Heart right ventricle (tissue), 16 donors: ENCODE data around the gene CARD9. TPM values are rescaled to one million over a fixed set of nuclear protein-coding genes. Genes with fewer than 3 reads are reported as not detected.

Source experiments
- ATAC-seq, 8 donors: fragments of 200-7000 bp; cut with Tn5 transposase; one replicate each; pipeline ENCODE4 v1.9.1; 2020; ENCODE audit warnings: mild to moderate bottlenecking in 8 of 8, moderate library complexity in 8 of 8, moderate number of reproducible peaks in 1 of 8
- DNase-seq, 2 donors: peaks; one replicate each; pipeline ENCODE4 v3.0.0-alpha.2; 2020
- H3K27ac ChIP-seq, 10 donors: fragments of 200-600 bp; sonication (generic) in 2 of 10; one replicate each; pipeline versions ENCODE4 v1.5.0 to v1.8.0; 2020 to 2022; ENCODE audit warnings: mild to moderate bottlenecking in 3 of 10
- H3K27me3 ChIP-seq, 7 donors: fragments of 200-600 bp; one replicate each; pipeline ENCODE4 v1.8.0; 2021 to 2022; ENCODE audit warnings: mild to moderate bottlenecking in 2 of 7
- H3K36me3 ChIP-seq, 9 donors: fragments of 200-600 bp; sonication (generic) in 1 of 9; one replicate each; pipeline versions ENCODE4 v1.5.0 to v1.8.0; 2020 to 2022; ENCODE audit warnings: mild to moderate bottlenecking in 2 of 9
- H3K4me1 ChIP-seq, 9 donors: fragments of 200-600 bp; sonication (generic) in 1 of 9; one replicate each; pipeline versions ENCODE4 v1.5.0 to v1.8.0; 2020 to 2022; ENCODE audit warnings: mild to moderate bottlenecking in 4 of 9
- H3K4me3 ChIP-seq, 10 donors: fragments of 200-600 bp; sonication (generic) in 2 of 10; one replicate each; pipeline versions ENCODE4 v1.5.0 to v1.8.0; 2020 to 2022; ENCODE audit warnings: mild to moderate bottlenecking in 7 of 10, moderate library complexity in 2 of 10
- H3K9me3 ChIP-seq, 11 donors: fragments of 200-600 bp in 10 of 11; sonication (generic) in 2 of 11; one replicate each; pipeline versions ENCODE4 v1.5.0 to v1.8.0; 2013 to 2022; ENCODE audit warnings: mild to moderate bottlenecking in 2 of 11, control low read depth in 1 of 11, moderate library complexity in 1 of 11
- WGBS, 2 donors: extraction: QIAGEN DNeasy Blood & Tissue Kit; methylation state at CpG; one replicate each; pipeline ENCODE4 v1.1.7; 2013; ENCODE audit warnings: inconsistent platforms in 1 of 2; 5-methylcytosine and 5-hydroxymethylcytosine counted together
- intact Hi-C, 10 donors: fragments of 100-400 bp; cut with DNase I; formaldehyde crosslinking; loops; one replicate each; pipeline versions ENCODE4 v1.11.1 to v1.14.2; 2022
- polyA plus RNA-seq, 2 donors: library from polyadenylated mRNA; stranded (reverse); fragments of 200-250 nt; gene quantifications; one replicate each; pipeline ENCODE4 v1.2.3, GENCODE V29; 2013
- total RNA-seq, 10 donors: library from RNA; stranded (reverse); fragmentation: NEBNext Ultra II Directional in 3 of 10; extraction: Animal tissue kit (Norgen Biotek cat#: 25700) in 3 of 10; gene quantifications; one replicate each; pipeline versions ENCODE4 v1.2.1 to v1.2.4, GENCODE V29; 2021 to 2023
- TF ChIP-seq, protein P1 (sequence below), 9 donors: fragments of 200-600 bp; sonication (generic) in 2 of 9; IDR thresholded peaks; one replicate each; pipeline versions ENCODE4 v1.5.0 to v1.8.0; 2021 to 2022; ENCODE audit warnings: antibody characterized with exemption in 9 of 9, mild to moderate bottlenecking in 5 of 9, moderate library complexity in 1 of 9
- donor health status: Arrhythmogenic right ventricular cardiomyopathy.
- donor health status: ischemic (EF 13 %, LVEDD 7.1; RV severe dilation, severe dysfunction).
- donor health status: healthy with polysubstance abuse.
- donor health status: DM: no; HTN: yes; CAD: no.
- donor health status: DM: no; HTN: no; CAD: no.
- donor health status: ischemic (EF 25% LVEDD 6.9; RV normal size, moderate dysfunction).
- donor health status: ischemic (EF 25% LVEDD 5.7; RV mildly dilated, moderate dysfunction).
- donor health status: healthy.
- donor health status: DM: yes; HTN: yes; CAD: no.
- donor health status: Ischemic cardiomyopathy.
- donor health status: ischemic (EF 35%, LVEDD 5.7; RV mildly dilated, moderate dysfunction).
- donor health status: nonischemic (EF 11% LVEDD 7.7; RV severe dilation, severe dysfunction).
- donor health status: DM: yes; HTN: yes; CAD: no.
- donor health status: PGD.
- donor health status: ischemic (EF 29% LVEDD 5.4; RV normal size, mild dysfunction).
- donor health status: nonischemic (EF 23%, LVEDD 6.1; RV moderate dilation, normal function).

The CARD9 gene
- total and polyA plus RNA-seq, 12 donors = 0.21 to 2.0 (median 1.1) TPM; not detected in 1

- Histone ChIP-seq H3K4me3 (no peak overlapping the region), H3K9me3 (no peaks in the 10 kb centered on the region), H3K36me3 (peaks cover 4 to 100% (median 79%) of the 10 kb centered on the region in 9 donors), H3K27me3 (no peaks in the 10 kb centered on the region), H3K4me1 (no peaks in the 10 kb centered on the region), H3K27ac (no peak overlapping the region)
- WGBS, 2 donors = 95 to 96% methylated on average over 48 of the region's 48 CpGs
- DNase-seq = no peak
- TF ChIP-seq, protein P1, sequence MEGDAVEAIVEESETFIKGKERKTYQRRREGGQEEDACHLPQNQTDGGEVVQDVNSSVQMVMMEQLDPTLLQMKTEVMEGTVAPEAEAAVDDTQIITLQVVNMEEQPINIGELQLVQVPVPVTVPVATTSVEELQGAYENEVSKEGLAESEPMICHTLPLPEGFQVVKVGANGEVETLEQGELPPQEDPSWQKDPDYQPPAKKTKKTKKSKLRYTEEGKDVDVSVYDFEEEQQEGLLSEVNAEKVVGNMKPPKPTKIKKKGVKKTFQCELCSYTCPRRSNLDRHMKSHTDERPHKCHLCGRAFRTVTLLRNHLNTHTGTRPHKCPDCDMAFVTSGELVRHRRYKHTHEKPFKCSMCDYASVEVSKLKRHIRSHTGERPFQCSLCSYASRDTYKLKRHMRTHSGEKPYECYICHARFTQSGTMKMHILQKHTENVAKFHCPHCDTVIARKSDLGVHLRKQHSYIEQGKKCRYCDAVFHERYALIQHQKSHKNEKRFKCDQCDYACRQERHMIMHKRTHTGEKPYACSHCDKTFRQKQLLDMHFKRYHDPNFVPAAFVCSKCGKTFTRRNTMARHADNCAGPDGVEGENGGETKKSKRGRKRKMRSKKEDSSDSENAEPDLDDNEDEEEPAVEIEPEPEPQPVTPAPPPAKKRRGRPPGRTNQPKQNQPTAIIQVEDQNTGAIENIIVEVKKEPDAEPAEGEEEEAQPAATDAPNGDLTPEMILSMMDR (IDR thresholded peaks at IDR 0.05) = no peak
- intact Hi-C loops = no loop called here
- ATAC-seq = no peak
These were observed 45.0 kb upstream of the CARD9 start for GRCh38 chr9:136418182-136419091.

DNA sequence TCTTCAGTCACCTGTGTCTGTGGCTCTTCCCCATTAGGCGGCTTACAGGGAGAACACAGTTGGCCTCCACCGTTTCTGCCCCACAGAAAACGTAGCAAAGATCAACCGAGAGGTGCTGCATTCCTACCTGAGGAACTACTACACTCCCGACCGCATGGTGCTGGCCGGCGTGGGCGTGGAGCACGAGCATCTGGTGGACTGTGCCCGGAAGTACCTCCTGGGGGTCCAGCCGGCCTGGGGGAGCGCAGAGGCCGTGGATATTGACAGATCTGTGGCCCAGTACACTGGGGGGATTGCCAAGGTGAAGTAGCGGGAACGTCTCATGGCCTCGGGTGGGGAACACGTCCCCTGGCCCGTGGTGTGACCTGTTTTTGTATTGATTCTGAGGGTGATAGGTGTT lies 43.4 kb upstream of the CARD9 start:
- WGBS, 2 donors = 93 to 94% methylated on average over 19 of the region's 19 CpGs
- Histone ChIP-seq H3K9me3 (no peaks in the 10 kb centered on the region), H3K36me3 (peaks cover 4 to 100% (median 72%) of the 10 kb centered on the region in 9 donors)

GRCh38 chr9:136416427-136416826 lies 43.0 kb upstream of the CARD9 start:
- DNase-seq (no peak), ATAC-seq (no peak)
- Histone ChIP-seq H3K4me3 (no peak overlapping the region), H3K9me3 (no peaks in the 10 kb centered on the region), H3K36me3 (peaks cover 0 to 98% (median 67%) of the 10 kb centered on the region in 9 donors), H3K27ac (no peak overlapping the region), H3K27me3 (no peaks in the 10 kb centered on the region), H3K4me1 (peaks cover 3 to 14% (median 7%) of the 10 kb centered on the region in 9 donors)
- TF ChIP-seq, protein P1 (IDR thresholded peaks at IDR 0.05) = no peak
- intact Hi-C loops = no loop called here
- WGBS, 2 donors = 96 to 98% methylated on average over 8 of the region's 8 CpGs

More for the DNA sequence above, 43.4 kb upstream of the CARD9 start:
- no peak overlapping the region for H3K27ac ChIP-seq
- TF ChIP-seq, protein P1 (IDR thresholded peaks at IDR 0.05) = no peak
- intact Hi-C loops = no loop called here
- peaks cover 0 to 9% (median 2%) of the 10 kb centered on the region in 9 donors for H3K4me1 ChIP-seq
- H3K4me3 ChIP-seq = no peak overlapping the region
- no peak for ATAC-seq
- H3K27me3 ChIP-seq = no peaks in the 10 kb centered on the region
- no peak for DNase-seq

- Histone ChIP-seq H3K4me1 (peaks cover 8 to 36% (median 25%) of the 10 kb centered on the region in 9 donors), H3K9me3 (no peaks in the 10 kb centered on the region), H3K36me3 (peaks cover 0 to 63% (median 35%) of the 10 kb centered on the region in 9 donors), H3K4me3 (no peak overlapping the region), H3K27ac (no peak overlapping the region), H3K27me3 (no peaks in the 10 kb centered on the region)
- TF ChIP-seq, protein P1 (IDR thresholded peaks at IDR 0.05) = no peak
- ATAC-seq = no peak
- intact Hi-C loops = no loop called here
- 39 to 48% methylated on average over 9 of the region's 9 CpGs for WGBS, 2 donors
- no peak for DNase-seq
These were observed 39.5 kb upstream of the CARD9 start for GRCh38 chr9:136412962-136413361.
